HG03571 (cell line): ENCODE measurements around the gene STOX1.
"Not testable (repeated sequence)": the region's sequence is repeated elsewhere in the genome, so short reads cannot be mapped to it uniquely, and the experiment has no call there.

Experiments used
- ATAC-seq: cut with Tn5 transposase; IDR thresholded peaks from one replicate; pipeline ENCODE4 v1.9.1; 2021; ENCODE audit not compliant: unreplicated experiment

Gene STOX1

GRCh38 chr10:68877482-68878110, 50.3 kb downstream of the STOX1 start:
- no peak for ATAC-seq

GRCh38 chr10:68878496-68878895, 51.2 kb downstream of the STOX1 start:
- ATAC-seq = no peak

GRCh38 chr10:68879628-68880027, 52.3 kb downstream of the STOX1 start:
- ATAC-seq = no peak

- ATAC-seq = no peak
Measured at GRCh38 chr10:68880181-68880580, 52.9 kb downstream of the STOX1 start.

GRCh38 chr10:68895041-68895440, 67.7 kb downstream of the STOX1 start:
- no peak for ATAC-seq

- no peak for ATAC-seq
Measured at GRCh38 chr10:68897336-68897741, 70.0 kb downstream of the STOX1 start.

- ATAC-seq = no peak
Measured at GRCh38 chr10:68899186-68899745, 71.9 kb downstream of the STOX1 start.

GRCh38 chr10:68900427-68901104, 73.2 kb downstream of the STOX1 start:
- ATAC-seq = peak; percentile 35

- ATAC-seq = peak; percentile 98
Measured at GRCh38 chr10:68901105-68901927, 74.0 kb downstream of the STOX1 start, which contains the start of gene DDX50. TSS of gene DDX50 (plus strand) at chr10:68901315. CDS start at chr10:68901385, 70 bp downstream.

GRCh38 chr10:68902382-68902781, 75.1 kb downstream of the STOX1 start:
- no peak for ATAC-seq

GRCh38 chr10:68924593-68924992, 97.3 kb downstream of the STOX1 start:
- no peak for ATAC-seq

- ATAC-seq = no peak
Measured at GRCh38 chr10:68925489-68925888, 98.2 kb downstream of the STOX1 start.

GRCh38 chr10:68929157-68929556, 101.8 kb downstream of the STOX1 start:
- not testable (repeated sequence) for ATAC-seq

GRCh38 chr10:68929888-68930287, 102.6 kb downstream of the STOX1 start:
- not testable (repeated sequence) for ATAC-seq

GRCh38 chr10:68932860-68933259, 105.5 kb downstream of the STOX1 start:
- not testable (repeated sequence) for ATAC-seq

- no peak for ATAC-seq
Measured at GRCh38 chr10:68934994-68935393, 107.7 kb downstream of the STOX1 start.

GRCh38 chr10:68938117-68938516, 110.8 kb downstream of the STOX1 start:
- no peak for ATAC-seq

GRCh38 chr10:68938884-68939283, 111.6 kb downstream of the STOX1 start:
- no peak for ATAC-seq

GRCh38 chr10:68940917-68941316, 113.6 kb downstream of the STOX1 start:
- not testable (repeated sequence) for ATAC-seq
